Measurements from ENCODE around the gene ROCK2. TPM values are rescaled to one million over a fixed set of nuclear protein-coding genes. Genes with fewer than 3 reads are reported as not detected.

The ROCK2 gene
- total and polyA plus RNA-seq, 4 donors = 5.3 to 31.0 (median 12.2) TPM

DNA sequence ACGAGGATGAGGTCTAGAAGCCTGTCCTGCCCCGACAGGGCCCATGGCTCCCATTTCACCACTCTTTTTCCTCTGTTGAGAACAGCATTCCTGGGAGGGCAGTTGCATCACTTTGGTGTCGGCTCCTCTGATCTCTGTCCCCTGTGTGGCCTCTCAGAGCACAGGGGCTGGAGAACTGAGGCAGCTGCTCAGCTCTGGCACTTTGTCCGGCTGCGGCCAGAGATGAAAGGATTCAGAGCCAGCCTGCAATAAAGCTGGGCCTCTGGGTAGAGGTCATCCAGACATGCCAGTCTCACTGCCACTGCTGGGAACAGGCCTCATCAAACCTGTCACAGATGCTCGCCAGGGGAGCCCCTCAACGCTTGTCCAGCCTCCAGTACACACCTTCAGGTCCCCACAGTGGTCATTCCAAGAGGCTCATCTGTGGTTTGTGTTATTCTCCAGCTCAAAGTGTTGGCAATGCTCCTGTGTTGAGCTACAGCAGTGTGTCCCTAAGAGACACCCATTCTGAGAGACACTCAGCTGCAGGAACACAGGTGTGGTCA is 13.1 kb upstream of the ROCK2 start:
- TF ChIP-seq, protein P1, sequence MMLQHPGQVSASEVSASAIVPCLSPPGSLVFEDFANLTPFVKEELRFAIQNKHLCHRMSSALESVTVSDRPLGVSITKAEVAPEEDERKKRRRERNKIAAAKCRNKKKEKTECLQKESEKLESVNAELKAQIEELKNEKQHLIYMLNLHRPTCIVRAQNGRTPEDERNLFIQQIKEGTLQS (IDR thresholded peaks at IDR 0.05) = peak; percentile 98
- TF ChIP-seq YY1 (IDR thresholded peaks at IDR 0.05) = peak; percentile 95
- TF ChIP-seq HNF4G (IDR thresholded peaks at IDR 0.05) = peak; percentile 67
- TF ChIP-seq NR2F2 (IDR thresholded peaks at IDR 0.05) = peak; percentile 81
- no peak for TF ChIP-seq TAF1 (conservative IDR thresholded peaks at IDR 0.05)
- TF ChIP-seq, protein P2, sequence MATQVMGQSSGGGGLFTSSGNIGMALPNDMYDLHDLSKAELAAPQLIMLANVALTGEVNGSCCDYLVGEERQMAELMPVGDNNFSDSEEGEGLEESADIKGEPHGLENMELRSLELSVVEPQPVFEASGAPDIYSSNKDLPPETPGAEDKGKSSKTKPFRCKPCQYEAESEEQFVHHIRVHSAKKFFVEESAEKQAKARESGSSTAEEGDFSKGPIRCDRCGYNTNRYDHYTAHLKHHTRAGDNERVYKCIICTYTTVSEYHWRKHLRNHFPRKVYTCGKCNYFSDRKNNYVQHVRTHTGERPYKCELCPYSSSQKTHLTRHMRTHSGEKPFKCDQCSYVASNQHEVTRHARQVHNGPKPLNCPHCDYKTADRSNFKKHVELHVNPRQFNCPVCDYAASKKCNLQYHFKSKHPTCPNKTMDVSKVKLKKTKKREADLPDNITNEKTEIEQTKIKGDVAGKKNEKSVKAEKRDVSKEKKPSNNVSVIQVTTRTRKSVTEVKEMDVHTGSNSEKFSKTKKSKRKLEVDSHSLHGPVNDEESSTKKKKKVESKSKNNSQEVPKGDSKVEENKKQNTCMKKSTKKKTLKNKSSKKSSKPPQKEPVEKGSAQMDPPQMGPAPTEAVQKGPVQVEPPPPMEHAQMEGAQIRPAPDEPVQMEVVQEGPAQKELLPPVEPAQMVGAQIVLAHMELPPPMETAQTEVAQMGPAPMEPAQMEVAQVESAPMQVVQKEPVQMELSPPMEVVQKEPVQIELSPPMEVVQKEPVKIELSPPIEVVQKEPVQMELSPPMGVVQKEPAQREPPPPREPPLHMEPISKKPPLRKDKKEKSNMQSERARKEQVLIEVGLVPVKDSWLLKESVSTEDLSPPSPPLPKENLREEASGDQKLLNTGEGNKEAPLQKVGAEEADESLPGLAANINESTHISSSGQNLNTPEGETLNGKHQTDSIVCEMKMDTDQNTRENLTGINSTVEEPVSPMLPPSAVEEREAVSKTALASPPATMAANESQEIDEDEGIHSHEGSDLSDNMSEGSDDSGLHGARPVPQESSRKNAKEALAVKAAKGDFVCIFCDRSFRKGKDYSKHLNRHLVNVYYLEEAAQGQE (IDR thresholded peaks at IDR 0.05) = peak; percentile 55
- TF ChIP-seq HNF4A (conservative IDR thresholded peaks at IDR 0.05) = peak; percentile 86 to 90
- TF ChIP-seq, protein P3, sequence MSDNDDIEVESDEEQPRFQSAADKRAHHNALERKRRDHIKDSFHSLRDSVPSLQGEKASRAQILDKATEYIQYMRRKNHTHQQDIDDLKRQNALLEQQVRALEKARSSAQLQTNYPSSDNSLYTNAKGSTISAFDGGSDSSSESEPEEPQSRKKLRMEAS (IDR thresholded peaks at IDR 0.05) = peak; percentile 96
- TF ChIP-seq, protein P4, sequence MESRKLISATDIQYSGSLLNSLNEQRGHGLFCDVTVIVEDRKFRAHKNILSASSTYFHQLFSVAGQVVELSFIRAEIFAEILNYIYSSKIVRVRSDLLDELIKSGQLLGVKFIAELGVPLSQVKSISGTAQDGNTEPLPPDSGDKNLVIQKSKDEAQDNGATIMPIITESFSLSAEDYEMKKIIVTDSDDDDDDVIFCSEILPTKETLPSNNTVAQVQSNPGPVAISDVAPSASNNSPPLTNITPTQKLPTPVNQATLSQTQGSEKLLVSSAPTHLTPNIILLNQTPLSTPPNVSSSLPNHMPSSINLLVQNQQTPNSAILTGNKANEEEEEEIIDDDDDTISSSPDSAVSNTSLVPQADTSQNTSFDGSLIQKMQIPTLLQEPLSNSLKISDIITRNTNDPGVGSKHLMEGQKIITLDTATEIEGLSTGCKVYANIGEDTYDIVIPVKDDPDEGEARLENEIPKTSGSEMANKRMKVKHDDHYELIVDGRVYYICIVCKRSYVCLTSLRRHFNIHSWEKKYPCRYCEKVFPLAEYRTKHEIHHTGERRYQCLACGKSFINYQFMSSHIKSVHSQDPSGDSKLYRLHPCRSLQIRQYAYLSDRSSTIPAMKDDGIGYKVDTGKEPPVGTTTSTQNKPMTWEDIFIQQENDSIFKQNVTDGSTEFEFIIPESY (IDR thresholded peaks at IDR 0.05) = peak; percentile 83
- TF ChIP-seq JUND (IDR thresholded peaks at IDR 0.05) = peak; percentile 64 to 88
- peak in 1 of 2 donors; percentile 89 for TF ChIP-seq EGR1 (IDR thresholded peaks at IDR 0.05; ENCODE audit: low read depth in 2 of 2)
- peak; percentile 97 to 98 for TF ChIP-seq RXRA (IDR thresholded peaks at IDR 0.05)
- peak in 1 of 2 donors; percentile 38 for TF ChIP-seq GABPA (IDR thresholded peaks at IDR 0.05 in 1 of 2, conservative IDR thresholded peaks at IDR 0.05 in 1 of 2)
- TF ChIP-seq FOXA1 (IDR thresholded peaks at IDR 0.05) = peak; percentile 53
- TF ChIP-seq FOXA2 (IDR thresholded peaks at IDR 0.05) = peak; percentile 56
- TF ChIP-seq, protein P5, sequence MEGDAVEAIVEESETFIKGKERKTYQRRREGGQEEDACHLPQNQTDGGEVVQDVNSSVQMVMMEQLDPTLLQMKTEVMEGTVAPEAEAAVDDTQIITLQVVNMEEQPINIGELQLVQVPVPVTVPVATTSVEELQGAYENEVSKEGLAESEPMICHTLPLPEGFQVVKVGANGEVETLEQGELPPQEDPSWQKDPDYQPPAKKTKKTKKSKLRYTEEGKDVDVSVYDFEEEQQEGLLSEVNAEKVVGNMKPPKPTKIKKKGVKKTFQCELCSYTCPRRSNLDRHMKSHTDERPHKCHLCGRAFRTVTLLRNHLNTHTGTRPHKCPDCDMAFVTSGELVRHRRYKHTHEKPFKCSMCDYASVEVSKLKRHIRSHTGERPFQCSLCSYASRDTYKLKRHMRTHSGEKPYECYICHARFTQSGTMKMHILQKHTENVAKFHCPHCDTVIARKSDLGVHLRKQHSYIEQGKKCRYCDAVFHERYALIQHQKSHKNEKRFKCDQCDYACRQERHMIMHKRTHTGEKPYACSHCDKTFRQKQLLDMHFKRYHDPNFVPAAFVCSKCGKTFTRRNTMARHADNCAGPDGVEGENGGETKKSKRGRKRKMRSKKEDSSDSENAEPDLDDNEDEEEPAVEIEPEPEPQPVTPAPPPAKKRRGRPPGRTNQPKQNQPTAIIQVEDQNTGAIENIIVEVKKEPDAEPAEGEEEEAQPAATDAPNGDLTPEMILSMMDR (IDR thresholded peaks at IDR 0.05; ENCODE audit: low read depth, low read length, missing input control) = no peak
- peak; percentile 60 to 63 for TF ChIP-seq RAD21 (IDR thresholded peaks at IDR 0.05)
- peak; percentile 95 for TF ChIP-seq SP1 (IDR thresholded peaks at IDR 0.05)
- no peaks in the 10 kb centered on the region for H3K27me3 ChIP-seq (ENCODE audit: control insufficient read depth in 4 of 4, insufficient read depth in 4 of 4, low read length in 3 of 4)
- DNase-seq (ENCODE audit: low spot score) = no peak
- H3K36me3 ChIP-seq (ENCODE audit: control insufficient read depth in 4 of 4, insufficient read depth in 3 of 4, low read depth in 1 of 4, low read length in 3 of 4) = no peaks in the 10 kb centered on the region
- H3K9me3 ChIP-seq (ENCODE audit: control insufficient read depth in 4 of 4, low read length in 3 of 4) = no peaks in the 10 kb centered on the region
- 39% methylated on average over 7 of the region's 7 CpGs for WGBS
- no peak overlapping the region for H3K9ac ChIP-seq (ENCODE audit: low read depth in 1 of 2, low read length in 2 of 2)
- peaks cover 2 to 16% (median 6%) of the 10 kb centered on the region in 4 donors for H3K4me1 ChIP-seq (ENCODE audit: control insufficient read depth in 4 of 4, insufficient read depth in 4 of 4, low read length in 3 of 4)
- H3K27ac ChIP-seq (ENCODE audit: low read depth in 1 of 2, low read length in 2 of 2) = peak overlapping the region in 1 of 2 donors; percentile 31
- H3K4me3 ChIP-seq (ENCODE audit: low read depth in 1 of 3, low read length in 3 of 3) = no peak overlapping the region
